H9 (cell line): Measurements from ENCODE around the gene LINC01488. TPM values are rescaled to one million over a fixed set of nuclear protein-coding genes. Genes with fewer than 3 reads are reported as not detected.

Experiments
- DNase-seq: peaks from one replicate; pipeline ENCODE4 v3.0.0-alpha.2; 2017
- H2AFZ ChIP-seq: one replicate; pipeline ENCODE4 v1.6.1; 2013; ENCODE audit warnings: mild to moderate bottlenecking, low read length, control low read depth, moderate library complexity
- H2AK5ac ChIP-seq: 2 replicates; pipeline ENCODE4 v1.6.1; 2013; ENCODE audit warnings: low read length, control low read depth, mixed read lengths; ENCODE audit not compliant: insufficient read length
- H2BK120ac ChIP-seq: one replicate; pipeline ENCODE4 v1.6.1; 2013; ENCODE audit warnings: low read depth, mild to moderate bottlenecking, low read length, control low read depth, inconsistent platforms; ENCODE audit not compliant: poor library complexity, severe bottlenecking
- H2BK12ac ChIP-seq: 2 replicates; pipeline ENCODE4 v1.6.1; 2013; ENCODE audit warnings: low read length, control low read depth, mixed read lengths, low read depth; ENCODE audit not compliant: insufficient read length
- H2BK15ac ChIP-seq: 2 replicates; pipeline ENCODE4 v1.6.1; 2013; ENCODE audit warnings: low read depth, low read length, control low read depth
- H2BK20ac ChIP-seq: one replicate; pipeline ENCODE4 v1.6.1; 2013; ENCODE audit warnings: low read depth, mild to moderate bottlenecking, low read length, control low read depth, inconsistent platforms; ENCODE audit not compliant: poor library complexity, severe bottlenecking
- H2BK5ac ChIP-seq: 2 replicates; pipeline ENCODE4 v1.6.1; 2013; ENCODE audit warnings: low read length, control low read depth, mixed read lengths; ENCODE audit not compliant: insufficient read length
- H3K14ac ChIP-seq: 2 replicates; pipeline ENCODE4 v1.6.1; 2013; ENCODE audit warnings: low read length, control low read depth; ENCODE audit not compliant: insufficient read depth
- H3K18ac ChIP-seq: 2 replicates; pipeline ENCODE4 v1.6.1; 2013; ENCODE audit warnings: low read depth, mild to moderate bottlenecking, mixed read lengths, low read length, control low read depth; ENCODE audit not compliant: insufficient read length
- H3K23ac ChIP-seq: 2 replicates; pipeline ENCODE4 v1.6.1; 2013; ENCODE audit warnings: low read length, control low read depth, mixed read lengths, low read depth; ENCODE audit not compliant: insufficient read length
- H3K23me2 ChIP-seq: 2 replicates; pipeline ENCODE4 v1.6.1; 2013; ENCODE audit warnings: low read depth, mild to moderate bottlenecking, mixed read lengths, low read length, control low read depth; ENCODE audit not compliant: insufficient read length, poor library complexity, severe bottlenecking
- H3K27ac ChIP-seq: 2 replicates; pipeline ENCODE4 v1.5.1; 2013; ENCODE audit warnings: low read length, control low read depth, mixed read lengths, low read depth; ENCODE audit not compliant: insufficient read length
- H3K27me3 ChIP-seq: 2 replicates; pipeline ENCODE4 v1.6.1; 2013; ENCODE audit warnings: low read length, control low read depth, inconsistent platforms; ENCODE audit not compliant: insufficient read depth
- H3K4ac ChIP-seq: 2 replicates; pipeline ENCODE4 v1.6.1; 2013; ENCODE audit warnings: low read depth, mild to moderate bottlenecking, control low read depth, inconsistent platforms, low read length, moderate library complexity
- H3K4me1 ChIP-seq: 2 replicates; pipeline ENCODE4 v1.6.1; 2013; ENCODE audit warnings: low read length, control low read depth, inconsistent platforms; ENCODE audit not compliant: insufficient read depth
- H3K4me2 ChIP-seq: 2 replicates; pipeline ENCODE4 v1.6.1; 2013; ENCODE audit warnings: low read length, control low read depth, mixed read lengths; ENCODE audit not compliant: insufficient read length, insufficient read depth
- H3K56ac ChIP-seq: 2 replicates; pipeline ENCODE4 v1.6.1; 2013; ENCODE audit warnings: low read depth, mild to moderate bottlenecking, mixed read lengths, low read length, control low read depth; ENCODE audit not compliant: insufficient read length
- H3K79me1 ChIP-seq: 2 replicates; pipeline ENCODE4 v1.6.1; 2013; ENCODE audit warnings: low read depth, mild to moderate bottlenecking, moderate library complexity, low read length, control low read depth, inconsistent platforms; ENCODE audit not compliant: insufficient read depth, poor library complexity, severe bottlenecking
- H3K79me2 ChIP-seq: 2 replicates; pipeline ENCODE4 v1.6.1; 2013; ENCODE audit warnings: low read length, control low read depth, inconsistent platforms; ENCODE audit not compliant: insufficient read depth
- H3K9ac ChIP-seq: 2 replicates; pipeline ENCODE4 v1.6.1; 2013; ENCODE audit warnings: low read length, control low read depth, mixed read lengths; ENCODE audit not compliant: insufficient read length; ENCODE audit errors: extremely low read depth
- H3K9me3 ChIP-seq: one replicate; pipeline ENCODE4 v1.6.1; 2013; ENCODE audit warnings: low read depth, low read length, inconsistent platforms; ENCODE audit not compliant: control insufficient read depth
- H3T11ph ChIP-seq: one replicate; pipeline ENCODE4 v1.6.1; 2013; ENCODE audit warnings: mild to moderate bottlenecking, low read length, control low read depth, inconsistent platforms
- H4K20me1 ChIP-seq: one replicate; pipeline ENCODE4 v1.6.1; 2013; ENCODE audit not compliant: control insufficient read depth, insufficient read length, insufficient read depth
- H4K5ac ChIP-seq: 2 replicates; pipeline ENCODE4 v1.6.1; 2013; ENCODE audit warnings: low read depth, mild to moderate bottlenecking, mixed read lengths, low read length, control low read depth; ENCODE audit not compliant: insufficient read length
- H4K8ac ChIP-seq: replicated peaks from 2 replicates; pipeline ENCODE4 v1.6.1; 2013; ENCODE audit warnings: low read length, control low read depth, mixed read lengths, low read depth; ENCODE audit not compliant: insufficient read length
- H4K91ac ChIP-seq: 2 replicates; pipeline ENCODE4 v1.6.1; 2013; ENCODE audit warnings: low read depth, mild to moderate bottlenecking, moderate library complexity, mixed read lengths, low read length, control low read depth; ENCODE audit not compliant: insufficient read length
- H3K27ac Mint-ChIP-seq, 3 experiments: 2 replicates in 2 of 3; 3 replicates in 1 of 3; pipeline ENCODE4 v1.8.0; 2020 to 2021; ENCODE audit warnings: mixed read lengths in 3 of 3, mild to moderate bottlenecking in 1 of 3, moderate library complexity in 1 of 3
- H3K27me3 Mint-ChIP-seq: 2 replicates; pipeline ENCODE4 v1.8.0; 2021; ENCODE audit warnings: low read depth, mild to moderate bottlenecking, moderate library complexity, mixed read lengths
- H3K36me3 Mint-ChIP-seq, 3 experiments: 2 replicates in 2 of 3; 3 replicates in 1 of 3; pipeline ENCODE4 v1.8.0; 2020 to 2021; ENCODE audit warnings: low read depth in 3 of 3, mixed read lengths in 3 of 3; ENCODE audit not compliant: insufficient read depth in 1 of 3
- H3K4me1 Mint-ChIP-seq, 2 experiments: 2 replicates each; pipeline ENCODE4 v1.8.0; 2020; ENCODE audit warnings: mixed read lengths in 2 of 2
- H3K4me3 Mint-ChIP-seq, 2 experiments: 2 replicates in 1 of 2; 3 replicates in 1 of 2; pipeline ENCODE4 v1.8.0; 2020 to 2021; ENCODE audit warnings: mild to moderate bottlenecking in 2 of 2, mixed read lengths in 2 of 2, moderate library complexity in 1 of 2
- H3K9me3 Mint-ChIP-seq, 2 experiments: 2 replicates in 1 of 2; 3 replicates in 1 of 2; pipeline ENCODE4 v1.8.0; 2020; ENCODE audit warnings: mild to moderate bottlenecking in 2 of 2, mixed read lengths in 2 of 2, moderate library complexity in 1 of 2
- WGBS: extraction: QIAGEN DNeasy Blood & Tissue Kit; methylation state at CpG from one replicate; pipeline ENCODE4 v1.1.7; 2013; ENCODE audit warnings: missing lambda C conversion rate, low lambda C conversion rate, mixed read lengths; ENCODE audit not compliant: insufficient read length; ENCODE audit errors: extremely low coverage; 5-methylcytosine and 5-hydroxymethylcytosine counted together
- total RNA-seq: library from RNA; stranded (reverse); gene quantifications from 2 replicates; pipeline ENCODE4 v1.2.1, GENCODE V29; 2021
- TF ChIP-seq, protein P1 (sequence below): fragments of 200-600 bp; sonication (generic); conservative IDR thresholded peaks from 3 replicates; pipeline ENCODE4 v1.8.0; 2021; ENCODE audit warnings: antibody characterized with exemption, mild to moderate bottlenecking

LINC01488 gene
- total RNA-seq, 1 experiment from 2014 or later: not detected

DNA sequence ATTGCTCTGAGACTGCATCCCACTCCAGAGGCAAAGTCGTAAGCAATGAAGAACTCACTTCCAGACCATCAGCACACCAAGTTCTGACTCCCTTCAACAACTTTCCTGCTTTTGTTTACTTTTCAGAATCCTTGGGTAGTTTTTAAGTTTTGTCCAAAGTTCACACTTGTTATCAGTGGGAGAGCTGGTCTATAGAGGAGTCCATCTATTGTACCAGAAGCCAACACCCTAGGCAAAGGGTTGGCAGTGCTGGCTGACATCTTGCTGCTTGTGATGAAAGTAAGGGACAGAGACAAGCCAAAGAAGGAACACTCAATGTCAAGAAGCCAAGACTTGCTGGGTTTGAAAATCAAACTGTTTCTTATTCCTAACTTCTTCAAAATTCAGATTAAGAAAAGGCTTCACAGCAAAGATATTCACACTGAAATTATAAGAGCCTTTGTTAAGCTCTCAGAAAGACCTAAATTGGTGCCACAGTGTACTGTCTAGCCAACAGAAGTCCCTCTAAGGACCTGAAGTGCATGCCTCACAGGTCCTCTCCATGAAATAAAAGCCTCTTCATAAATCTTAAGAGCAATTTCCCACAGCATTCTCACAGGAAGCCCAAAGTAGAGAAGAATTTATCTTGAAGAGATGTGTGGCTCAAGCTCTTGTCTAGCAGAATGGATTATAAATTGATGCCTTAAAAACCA, 21.5 kb upstream of the LINC01488 start:
- Histone ChIP-seq H2BK15ac (no peak overlapping the region), H3K9me3 (peaks cover 4% of the 10 kb centered on the region), H3K4me1 (no peaks in the 10 kb centered on the region; the same call in 1 of the 2 replicates), H4K20me1 (no peaks in the 10 kb centered on the region), H4K5ac (no peak overlapping the region), H3K4ac (no peak overlapping the region), H3K56ac (no peak overlapping the region), H3K79me1 (no peaks in the 10 kb centered on the region), H2AK5ac (no peak overlapping the region), H3K18ac (no peak overlapping the region), H4K91ac (no peak overlapping the region), H2BK20ac (no peak overlapping the region), H3K27ac (no peak overlapping the region), H2AFZ (no peak overlapping the region), H3K23ac (no peak overlapping the region), H3K23me2 (no peaks in the 10 kb centered on the region), H3K4me2 (no peak overlapping the region), H3K79me2 (no peaks in the 10 kb centered on the region), H2BK120ac (no peak overlapping the region), H3K9ac (no peak overlapping the region), H3K14ac (no peak overlapping the region), H2BK12ac (no peak overlapping the region), H3T11ph (no peak overlapping the region), H3K27me3 (no peaks in the 10 kb centered on the region), H4K8ac (no peak overlapping the region), H2BK5ac (no peak overlapping the region)
- peaks cover 24 to 27% of the 10 kb centered on the region in 2 experiments for H3K4me1 Mint-ChIP-seq
- H3K36me3 Mint-ChIP-seq: peaks cover 3 to 25% (median 6%) of the 10 kb centered on the region in 3 experiments; a peak in 6 of 7 replicates
- H3K27me3 Mint-ChIP-seq: peaks cover 11% of the 10 kb centered on the region
- TF ChIP-seq, protein P1, sequence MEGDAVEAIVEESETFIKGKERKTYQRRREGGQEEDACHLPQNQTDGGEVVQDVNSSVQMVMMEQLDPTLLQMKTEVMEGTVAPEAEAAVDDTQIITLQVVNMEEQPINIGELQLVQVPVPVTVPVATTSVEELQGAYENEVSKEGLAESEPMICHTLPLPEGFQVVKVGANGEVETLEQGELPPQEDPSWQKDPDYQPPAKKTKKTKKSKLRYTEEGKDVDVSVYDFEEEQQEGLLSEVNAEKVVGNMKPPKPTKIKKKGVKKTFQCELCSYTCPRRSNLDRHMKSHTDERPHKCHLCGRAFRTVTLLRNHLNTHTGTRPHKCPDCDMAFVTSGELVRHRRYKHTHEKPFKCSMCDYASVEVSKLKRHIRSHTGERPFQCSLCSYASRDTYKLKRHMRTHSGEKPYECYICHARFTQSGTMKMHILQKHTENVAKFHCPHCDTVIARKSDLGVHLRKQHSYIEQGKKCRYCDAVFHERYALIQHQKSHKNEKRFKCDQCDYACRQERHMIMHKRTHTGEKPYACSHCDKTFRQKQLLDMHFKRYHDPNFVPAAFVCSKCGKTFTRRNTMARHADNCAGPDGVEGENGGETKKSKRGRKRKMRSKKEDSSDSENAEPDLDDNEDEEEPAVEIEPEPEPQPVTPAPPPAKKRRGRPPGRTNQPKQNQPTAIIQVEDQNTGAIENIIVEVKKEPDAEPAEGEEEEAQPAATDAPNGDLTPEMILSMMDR: no peak
- no peak for DNase-seq
- no peak overlapping the region for H3K4me3 Mint-ChIP-seq
- H3K27ac Mint-ChIP-seq: no peak overlapping the region
- no CpG with 5 or more reads among the region's 1 CpG for WGBS
- peaks cover 13 to 20% of the 10 kb centered on the region in 2 experiments for H3K9me3 Mint-ChIP-seq
